B cell (primary cell): ENCODE measurements around the gene SSRP1. TPM values are rescaled to one million over a fixed set of nuclear protein-coding genes. Genes with fewer than 3 reads are reported as not detected.

ENCODE experiments used
- ATAC-seq: fragments of 200-7000 bp; cut with Tn5 transposase; one replicate; pipeline ENCODE4 v1.10.0; 2021; ENCODE audit warnings: low read depth, mild to moderate bottlenecking, moderate number of reproducible peaks, moderate library complexity
- CTCF ChIA-PET: fragments of 350-600 bp; sonication (Branson Sonifier 250); formaldehyde crosslinking; loops from one replicate; lab custom pipeline; 2021; ENCODE audit warnings: antibody characterized with exemption, inconsistent platforms; lab: Charles Lee
- POLR2A ChIA-PET: fragments of 350-600 bp; sonication (Branson Sonifier 250); formaldehyde crosslinking; loops from one replicate; lab custom pipeline; 2021; ENCODE audit warnings: antibody characterized with exemption; lab: Charles Lee
- DNase-seq: peaks from one replicate; pipeline ENCODE4 v3.0.0; 2013
- H2AFZ ChIP-seq: 2 replicates; pipeline ENCODE4 v1.6.1; 2012; ENCODE audit warnings: mild to moderate bottlenecking, low read depth, low read length; ENCODE audit not compliant: insufficient read depth, poor library complexity, severe bottlenecking
- H3K27ac ChIP-seq, 2 donors: 1 replicate in 1 of 2; 2 replicates in 1 of 2; pipeline ENCODE4 v1.5.1; 2012 to 2013; ENCODE audit warnings: low read length in 2 of 2, mild to moderate bottlenecking in 2 of 2, moderate library complexity in 1 of 2
- H3K27me3 ChIP-seq, 4 experiments: fragments of 200-600 bp in 1 of 4; sonication (generic) in 1 of 4; replicated peaks in 1 of 4; 1 replicate in 2 of 4; 2 replicates in 2 of 4; pipeline versions ENCODE4 v1.6.1 to v1.7.0; 2013 to 2016; ENCODE audit warnings: low read length in 3 of 4, mild to moderate bottlenecking in 2 of 4, mixed read lengths in 1 of 4, moderate library complexity in 1 of 4; ENCODE audit not compliant: insufficient read depth in 4 of 4, control insufficient read depth in 3 of 4; ENCODE audit errors: control extremely low read depth in 1 of 4
- H3K36me3 ChIP-seq, 2 experiments: replicated peaks in 1 of 2; 1 replicate in 1 of 2; 2 replicates in 1 of 2; pipeline versions ENCODE4 v1.6.1 to v1.7.1; 2013; ENCODE audit warnings: low read length in 1 of 2; ENCODE audit not compliant: insufficient read depth in 2 of 2, control insufficient read depth in 1 of 2; ENCODE audit errors: control extremely low read depth in 1 of 2, extremely low read depth in 1 of 2
- H3K4me1 ChIP-seq, 2 donors: fragments of 200-600 bp in 1 of 2; sonication (generic) in 1 of 2; 1 replicate in 1 of 2; 2 replicates in 1 of 2; pipeline versions ENCODE4 v1.5.1 to v1.6.1; 2013 to 2017; ENCODE audit warnings: low read length in 2 of 2; ENCODE audit not compliant: control insufficient read depth in 2 of 2, insufficient read depth in 2 of 2
- H3K4me2 ChIP-seq: replicated peaks from 2 replicates; pipeline ENCODE3; 2012; ENCODE audit warnings: mild to moderate bottlenecking, low read depth, low read length; ENCODE audit not compliant: poor library complexity, severe bottlenecking
- H3K4me3 ChIP-seq, 5 experiments: fragments of 200-600 bp in 1 of 5; sonication (generic) in 1 of 5; 1 replicate in 3 of 5; 2 replicates in 2 of 5; pipeline versions ENCODE4 v1.5.1 to v1.7.0; 2011 to 2016; ENCODE audit warnings: low read length in 4 of 5, mild to moderate bottlenecking in 4 of 5, low read depth in 2 of 5, control low read depth in 1 of 5, moderate library complexity in 1 of 5; ENCODE audit not compliant: insufficient read depth in 1 of 5; ENCODE audit errors: control extremely low read depth in 1 of 5, extremely low read depth in 1 of 5
- H3K79me2 ChIP-seq: fragments of 200-600 bp; sonication (generic); one replicate; pipeline ENCODE4 v1.6.0; 2016; ENCODE audit warnings: low read length; ENCODE audit not compliant: control insufficient read depth, insufficient read depth
- H3K9ac ChIP-seq: fragments of 200-600 bp; sonication (generic); 2 replicates; pipeline ENCODE4 v1.6.1; 2017; ENCODE audit warnings: mild to moderate bottlenecking, low read length, moderate library complexity
- H3K9me3 ChIP-seq, 3 donors: one replicate each; pipeline versions ENCODE4 v1.6.1 to v1.7.1; 2013; ENCODE audit warnings: low read length in 2 of 3; ENCODE audit not compliant: control insufficient read depth in 2 of 3, insufficient read depth in 1 of 3; ENCODE audit errors: control extremely low read depth in 1 of 3
- H4K20me1 ChIP-seq: 2 replicates; pipeline ENCODE4 v1.6.0; 2012; ENCODE audit warnings: mild to moderate bottlenecking, low read length; ENCODE audit not compliant: insufficient read depth, control insufficient read depth, poor library complexity, severe bottlenecking
- H3K27ac Mint-ChIP-seq: one replicate; pipeline ENCODE4 v1.8.0; 2021; ENCODE audit warnings: mixed read lengths
- H3K27me3 Mint-ChIP-seq: one replicate; pipeline ENCODE4 v1.8.0; 2021; ENCODE audit warnings: mixed read lengths
- H3K4me1 Mint-ChIP-seq: one replicate; pipeline ENCODE4 v1.8.0; 2021; ENCODE audit warnings: mixed read lengths
- H3K4me3 Mint-ChIP-seq: one replicate; pipeline ENCODE4 v1.8.0; 2021; ENCODE audit warnings: mixed read lengths
- H3K9me3 Mint-ChIP-seq: one replicate; pipeline ENCODE4 v1.8.0; 2022; ENCODE audit warnings: mixed read lengths; ENCODE audit not compliant: insufficient read depth
- CTCF ChIP-seq: fragments of 200-600 bp; IDR thresholded peaks from one replicate; pipeline ENCODE4 v1.8.0; 2022; ENCODE audit warnings: antibody characterized with exemption, mild to moderate bottlenecking
- EZH2 ChIP-seq: IDR thresholded peaks from 2 replicates; pipeline ENCODE4 v1.6.1; 2012; ENCODE audit warnings: borderline replicate concordance, low read depth, mild to moderate bottlenecking, moderate library complexity, low read length; ENCODE audit not compliant: insufficient read depth, poor library complexity, severe bottlenecking
- WGBS: methylation state at CpG from one replicate; pipeline ENCODE4 v1.1.5; 2013; ENCODE audit warnings: missing lambda C conversion rate; ENCODE audit not compliant: insufficient coverage; 5-methylcytosine and 5-hydroxymethylcytosine counted together
- intact Hi-C: fragments of 100-400 bp; cut with micrococcal nuclease; formaldehyde crosslinking; loops from one replicate; pipeline ENCODE4 v1.10.0; 2022
- polyA plus RNA-seq: library from polyadenylated mRNA; depleted of rRNA; stranded (reverse); fragments of >200 nt; gene quantifications from 2 replicates; pipeline ENCODE4 v1.2.3, GENCODE V29; 2012
- total RNA-seq, 2 donors: library from RNA; stranded (reverse); fragments of 120-200 nt in 1 of 2; gene quantifications; 1 replicate in 1 of 2; 2 replicates in 1 of 2; pipeline versions ENCODE4 v1.2.3 to v1.2.4, GENCODE V29; 2013 to 2022

The SSRP1 gene
- total and polyA plus RNA-seq, 2 donors (not counting 1 experiment from before 2014, with no cell fraction given), result 40.9 to 66.6 TPM

DNA sequence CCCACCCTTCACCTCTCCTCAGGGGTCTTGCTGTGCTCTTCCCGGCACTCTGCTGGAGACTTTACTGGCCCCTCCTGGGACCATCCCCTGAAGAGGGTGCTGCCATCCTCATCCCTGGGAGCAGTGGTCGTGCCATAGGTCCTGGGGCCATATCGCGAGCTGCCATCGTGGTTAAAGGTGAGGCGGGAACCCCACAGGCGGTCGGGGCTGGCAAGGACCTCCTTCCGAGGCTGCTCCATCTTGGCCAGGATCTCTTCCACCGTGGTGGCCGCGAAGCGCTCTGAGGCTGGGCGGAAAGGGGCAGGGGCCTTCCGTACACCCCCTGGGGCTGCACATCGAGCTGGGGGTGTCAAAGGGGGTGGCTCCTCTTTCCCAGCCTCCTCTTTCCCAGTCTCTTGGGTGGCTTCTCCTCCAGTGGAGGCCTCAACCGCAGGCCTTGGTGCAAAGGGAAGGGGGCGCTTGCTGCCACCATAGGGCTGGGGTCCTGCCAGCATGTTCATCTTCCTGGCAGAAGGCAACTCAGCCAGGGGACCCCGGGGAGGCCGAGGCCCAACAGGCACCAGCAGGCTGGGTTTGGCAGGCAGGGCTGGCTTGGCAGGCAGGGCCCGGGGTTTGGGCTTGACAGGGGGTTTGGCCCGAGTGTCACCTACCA lies 15.5 kb downstream of the SSRP1 start:
- no peaks in the 10 kb centered on the region for H3K9me3 Mint-ChIP-seq

More for the DNA sequence above, 15.5 kb downstream of the SSRP1 start:
- intact Hi-C loops, result no loop called here
- Histone ChIP-seq H3K4me2 (no peak overlapping the region), H3K4me3 (no peak overlapping the region), H3K9ac (no peak overlapping the region), H3K36me3 (peaks cover 0 to 5% of the 10 kb centered on the region in 2 experiments), H3K27me3 (no peaks in the 10 kb centered on the region), H4K20me1 (no peaks in the 10 kb centered on the region), H3K9me3 (no peaks in the 10 kb centered on the region), H3K4me1 (peaks cover 5 to 9% of the 10 kb centered on the region in 2 donors), H3K79me2 (no peaks in the 10 kb centered on the region), H3K27ac (no peak overlapping the region), H2AFZ (no peak overlapping the region)
- no peak for ATAC-seq
- Mint-ChIP-seq H3K4me3 (no peak overlapping the region), H3K27me3 (no peaks in the 10 kb centered on the region), H3K27ac (no peak overlapping the region), H3K4me1 (peaks cover 12% of the 10 kb centered on the region)
- ChIA-PET POLR2A (no interaction called here), CTCF (no interaction called here)
- 98% methylated on average over 21 of the region's 22 CpGs for WGBS
- TF ChIP-seq EZH2 (no peak), CTCF (no peak)
- DNase-seq, result no peak
